HG03521 (cell line): Measurements from ENCODE around the gene KLHDC7B.
A peak's percentile ranks its signal among the peaks of the same experiment; 100 is the strongest.

ENCODE experiments used
- ATAC-seq: cut with Tn5 transposase; IDR thresholded peaks from one replicate; pipeline ENCODE4 v1.9.1; 2021; ENCODE audit warnings: mild to moderate bottlenecking, moderate library complexity; ENCODE audit not compliant: unreplicated experiment

Gene KLHDC7B

DNA sequence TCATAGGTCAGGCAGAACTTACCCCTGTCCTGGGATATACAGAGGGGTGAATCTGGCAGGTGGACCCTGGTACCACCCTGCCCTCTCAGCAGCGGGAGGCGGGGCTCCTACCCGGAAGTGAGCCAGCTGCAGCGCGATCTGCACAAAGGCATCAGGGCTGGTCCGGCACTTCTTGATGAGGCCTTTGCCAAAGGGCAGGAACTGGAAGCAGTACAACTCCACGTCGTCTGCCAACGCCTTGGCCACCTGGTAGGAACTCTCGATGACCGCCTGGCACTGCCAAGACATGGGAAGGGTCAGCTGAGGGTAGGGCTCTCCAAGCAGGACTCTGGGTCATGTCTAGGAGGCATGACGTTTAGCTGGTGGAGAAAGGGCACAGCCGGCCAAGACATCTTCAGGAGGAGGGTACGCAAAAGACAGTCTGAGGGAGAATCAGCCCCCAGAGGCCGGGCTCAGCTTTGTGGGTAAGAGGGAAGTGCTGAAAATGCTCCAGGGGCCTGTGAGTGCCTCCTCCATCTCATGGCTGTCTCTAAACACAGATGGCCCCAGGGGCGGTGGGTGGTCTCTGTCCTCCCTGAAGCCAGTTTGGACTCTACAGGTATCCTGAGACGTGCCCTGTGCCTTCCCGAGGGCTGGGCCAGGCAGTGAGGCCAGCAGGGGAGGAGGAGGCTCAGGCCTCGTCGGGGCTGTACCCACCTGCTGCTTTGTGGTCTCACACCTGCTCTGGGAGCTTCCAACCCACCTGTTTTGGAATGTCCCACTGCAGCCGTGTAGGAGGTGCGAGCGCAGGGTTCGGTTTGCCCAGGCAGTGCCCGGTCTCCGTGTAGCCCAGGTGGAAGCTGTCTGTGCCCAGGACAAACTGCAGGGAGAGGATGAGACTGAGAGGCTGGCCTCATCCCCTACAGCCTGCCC is 25.8 kb downstream of the KLHDC7B start:
- ATAC-seq: no peak

DNA sequence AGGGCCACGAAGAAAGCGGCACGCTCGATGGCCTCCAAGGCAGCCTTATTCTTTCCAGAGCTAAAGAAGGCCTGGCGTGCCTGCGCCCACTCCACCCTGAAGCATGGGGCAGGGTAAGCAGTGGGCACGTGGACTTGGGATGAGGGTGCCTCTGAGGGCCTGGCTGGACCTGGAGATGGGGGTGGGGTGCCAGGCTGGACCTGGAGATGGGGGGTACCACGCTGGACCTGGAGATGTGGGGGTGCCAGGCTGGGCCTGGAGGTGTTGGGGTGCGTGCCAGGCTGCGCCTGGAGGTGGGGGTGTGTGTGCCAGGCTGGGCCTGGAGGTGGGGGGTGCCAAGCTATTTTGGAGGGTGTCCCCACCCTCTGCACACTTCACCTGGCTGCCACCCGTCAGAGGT is 27.3 kb downstream of the KLHDC7B start:
- ATAC-seq: no peak

DNA sequence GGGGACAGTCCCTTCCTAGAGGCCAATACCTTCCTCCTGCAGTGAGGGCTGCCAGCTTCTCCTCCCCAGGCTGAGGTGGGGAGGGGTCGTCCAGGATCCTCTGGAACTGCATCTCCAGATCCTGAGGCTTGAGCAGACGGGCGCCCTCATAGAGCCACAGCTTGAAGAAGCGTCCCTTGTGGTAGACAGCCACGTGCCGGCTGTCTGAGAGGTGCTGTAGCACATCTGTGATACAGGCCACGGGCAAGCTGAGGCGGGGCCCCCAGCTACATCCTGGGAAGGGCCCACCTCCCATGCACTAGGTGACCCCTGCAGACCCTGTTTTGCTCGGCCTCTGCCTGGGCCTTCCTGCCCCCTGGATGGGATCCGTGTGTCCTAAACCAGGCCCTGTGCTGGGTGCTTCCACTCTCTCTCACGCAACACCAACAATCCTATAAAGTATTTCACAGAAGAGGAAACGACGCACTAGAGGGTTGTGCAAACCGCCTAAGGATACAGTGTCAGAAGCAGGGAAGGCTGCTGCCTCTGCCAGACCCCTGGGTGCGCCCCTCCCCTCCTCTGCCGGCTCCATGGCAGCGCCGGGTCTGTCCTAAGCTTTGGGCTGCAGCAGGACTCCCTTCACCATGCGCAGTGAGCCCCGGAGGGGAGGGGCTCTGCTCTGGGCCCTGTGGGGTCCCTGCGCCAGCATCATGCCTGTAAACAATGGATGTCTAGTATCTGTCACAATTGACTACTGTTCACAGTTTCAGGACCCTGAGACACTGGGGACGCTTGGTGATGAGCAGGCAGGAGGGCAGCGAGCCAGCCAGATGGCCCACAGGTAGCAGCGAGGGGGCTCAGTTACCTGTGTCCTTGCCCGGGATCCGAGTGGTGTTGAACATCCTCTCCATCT is 28.0 kb downstream of the KLHDC7B start:
- ATAC-seq: no peak

DNA sequence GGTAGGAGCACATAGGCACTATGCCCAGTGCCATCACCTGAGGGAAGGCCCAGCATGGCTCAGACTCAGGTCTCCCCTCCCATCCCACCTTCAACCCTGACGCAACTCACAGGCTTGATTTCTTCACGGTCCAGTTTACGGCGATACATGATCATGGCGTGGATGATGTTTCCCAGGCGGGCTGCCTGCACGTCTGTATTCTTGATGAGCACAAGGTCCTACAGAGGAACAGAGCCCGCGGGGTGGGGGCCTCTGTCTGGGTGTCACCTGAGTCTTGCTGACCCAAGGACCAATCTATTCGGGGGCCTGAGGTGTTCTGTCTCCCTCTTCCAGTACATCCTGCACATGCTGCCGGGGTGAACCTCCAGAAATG is 28.7 kb downstream of the KLHDC7B start:
- no peak for ATAC-seq

- ATAC-seq: no peak
These were observed 29.8 kb downstream of the KLHDC7B start for GRCh38 chr22:50575426-50575941.

- ATAC-seq: no peak
These were observed 30.4 kb downstream of the KLHDC7B start for GRCh38 chr22:50576070-50576469.

- ATAC-seq: no peak
These were observed 31.4 kb downstream of the KLHDC7B start for GRCh38 chr22:50576806-50577696.

GRCh38 chr22:50577697-50577986 is 31.9 kb downstream of the KLHDC7B start:
- ATAC-seq: no peak

- ATAC-seq: no peak
These were observed 32.5 kb downstream of the KLHDC7B start, which contains the start of gene CPT1B for GRCh38 chr22:50577987-50578775. Gene CPT1B, minus strand, starts transcription at chr22:50578427. Its CDS starts 512 bp downstream, at chr22:50577915.

DNA sequence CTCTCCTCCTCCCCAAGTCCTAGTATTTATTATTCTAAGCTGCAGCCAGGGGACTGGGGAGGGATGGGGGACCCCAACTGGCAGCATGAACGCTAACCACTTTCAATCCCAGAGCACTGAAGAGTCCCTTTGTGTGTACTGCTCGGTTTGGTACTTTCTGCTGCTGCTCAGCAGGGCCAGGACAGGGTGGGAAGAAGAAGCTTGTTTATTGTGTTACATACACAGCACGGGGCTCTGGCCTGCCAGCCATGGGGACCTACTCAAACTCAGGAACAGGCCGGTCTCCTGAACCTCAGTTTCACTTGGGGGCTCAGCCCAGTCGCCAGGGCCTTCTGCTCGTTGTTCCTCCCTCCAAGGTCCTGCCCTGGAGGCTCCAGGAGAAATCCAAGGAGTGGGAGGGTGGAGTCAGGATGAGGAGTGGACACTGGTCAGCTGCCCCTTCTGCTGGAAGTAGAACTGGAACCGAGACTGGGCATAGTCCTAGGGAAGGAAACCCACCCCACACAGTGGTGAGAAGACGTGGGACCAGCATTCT is 33.1 kb downstream of the KLHDC7B start:
- no peak for ATAC-seq

- ATAC-seq: no peak
These were observed 34.1 kb downstream of the KLHDC7B start for GRCh38 chr22:50579752-50580151.

- ATAC-seq: no peak
These were observed 35.6 kb downstream of the KLHDC7B start for GRCh38 chr22:50581031-50581949.

GRCh38 chr22:50581950-50582492 is 36.3 kb downstream of the KLHDC7B start:
- ATAC-seq: no peak

GRCh38 chr22:50582493-50583293 is 37.0 kb downstream of the KLHDC7B start, which contains the start of gene CHKB:
Gene CHKB, minus strand, starts transcription at chr22:50582849. Its CDS starts 68 bp downstream, at chr22:50582781.
- peak; percentile 87 for ATAC-seq

- peak; percentile 24 for ATAC-seq
These were observed 37.7 kb downstream of the KLHDC7B start for GRCh38 chr22:50583294-50583861.

DNA sequence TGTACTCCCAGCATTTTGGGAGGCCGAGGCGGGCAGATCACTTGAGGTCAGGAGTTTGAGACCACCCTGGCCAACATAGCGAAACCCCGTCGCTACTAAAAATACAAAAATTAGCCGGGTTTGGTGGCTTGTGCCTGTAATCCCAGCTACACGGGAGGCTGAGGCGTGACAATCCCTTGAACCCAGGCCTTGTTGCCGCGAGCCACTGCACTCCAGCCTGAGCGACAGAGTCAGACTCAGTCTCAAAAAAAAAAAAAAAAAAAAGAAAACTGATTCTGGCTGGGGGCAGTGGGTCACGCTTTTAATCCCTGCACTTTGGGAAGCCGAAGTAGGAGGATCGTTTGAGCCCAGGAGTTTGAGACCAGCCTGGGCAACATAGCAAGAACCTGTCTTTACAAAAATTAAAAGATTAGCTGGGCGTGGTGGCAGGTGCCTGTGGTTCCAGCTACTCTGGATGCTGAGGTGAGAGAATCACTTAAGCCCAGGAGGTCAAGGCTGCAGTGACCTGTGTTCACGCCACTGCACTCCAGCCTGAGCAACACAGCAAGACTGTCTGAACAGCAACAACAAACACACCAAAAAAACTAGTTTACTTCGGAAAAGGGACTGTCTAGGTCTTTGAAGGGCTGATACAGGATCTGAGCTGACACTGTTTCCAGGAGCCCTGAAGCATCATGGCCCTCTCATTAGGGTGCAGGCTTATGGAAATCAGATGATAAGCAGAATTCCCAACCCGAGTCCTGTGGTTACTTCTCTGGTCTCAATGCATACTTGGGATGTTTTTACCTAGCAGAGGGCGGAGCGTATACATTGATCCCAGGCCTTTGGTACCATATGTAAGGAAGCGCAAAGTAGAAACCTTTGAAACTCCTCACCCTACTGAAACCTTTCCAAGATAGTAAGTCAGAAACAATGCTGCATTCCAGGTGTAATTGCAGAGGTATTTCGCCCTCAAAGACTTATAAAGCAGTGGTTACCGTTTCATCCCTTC is 38.7 kb downstream of the KLHDC7B start:
- ATAC-seq: no peak
